Stimulated activated CD8-positive, alpha-beta memory T cell treated with anti-CD3 and anti-CD28 coated beads, Interleukin-7, amount 100 ng/mL, for 1 hour (primary cell): Measurements from ENCODE around the gene KIF21B.
A peak's percentile ranks its signal among the peaks of the same experiment; 100 is the strongest.

Experiments used
- DNase-seq, 2 donors: peaks; one replicate each; pipeline ENCODE4 v3.0.0-alpha.2; 2020; ENCODE audit warnings: low read depth in 2 of 2

KIF21B gene

DNA sequence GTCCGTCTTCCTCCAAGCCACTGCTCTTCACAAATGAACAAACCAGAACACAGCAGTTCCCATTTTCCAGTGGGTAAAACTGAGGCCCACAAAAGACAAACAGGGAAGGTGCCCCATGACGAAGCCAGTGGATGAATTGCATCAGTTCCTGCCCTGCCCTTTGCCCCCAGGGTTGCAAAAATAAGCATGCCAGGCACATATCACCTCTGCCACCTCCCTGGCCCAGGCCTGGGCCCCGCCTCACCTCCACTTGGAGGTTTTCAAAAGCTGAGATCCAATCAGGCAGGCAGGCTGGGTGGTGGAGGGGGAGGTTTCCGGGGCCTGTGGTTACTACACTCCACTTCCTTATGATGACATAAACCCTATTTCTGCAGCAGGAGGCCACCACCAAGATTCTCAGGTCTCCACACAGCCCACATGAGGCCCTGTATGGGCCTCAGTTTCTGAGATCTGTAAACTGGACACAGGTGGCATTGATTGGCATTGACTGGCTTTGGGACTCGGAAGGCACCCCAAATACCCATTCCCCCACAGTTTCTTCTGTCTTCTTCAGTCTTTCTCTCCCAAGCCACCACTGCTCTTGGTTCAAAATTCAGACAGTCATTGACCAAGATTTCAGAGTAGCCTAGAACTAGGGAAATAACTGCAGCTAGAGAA is 4.1 kb downstream of the KIF21B start:
- peak; percentile 69 to 75 for DNase-seq

DNA sequence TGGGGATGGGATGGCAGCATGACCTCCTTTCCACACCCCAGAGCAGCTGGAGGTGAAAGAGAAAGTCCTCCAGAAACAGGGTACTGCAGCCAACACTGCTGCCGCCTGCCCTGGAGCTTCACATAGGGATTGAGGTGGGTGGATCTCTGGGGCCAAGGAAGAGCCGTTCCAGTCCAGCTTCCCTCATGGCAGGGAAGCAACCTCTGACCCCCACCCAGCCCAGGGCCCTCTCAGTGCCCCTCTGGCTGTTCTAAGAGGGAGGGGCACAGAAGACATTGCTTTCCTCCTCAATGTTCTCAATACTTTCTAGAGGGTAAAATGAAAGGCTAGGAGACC is 5.7 kb downstream of the KIF21B start:
- DNase-seq: no peak

DNA sequence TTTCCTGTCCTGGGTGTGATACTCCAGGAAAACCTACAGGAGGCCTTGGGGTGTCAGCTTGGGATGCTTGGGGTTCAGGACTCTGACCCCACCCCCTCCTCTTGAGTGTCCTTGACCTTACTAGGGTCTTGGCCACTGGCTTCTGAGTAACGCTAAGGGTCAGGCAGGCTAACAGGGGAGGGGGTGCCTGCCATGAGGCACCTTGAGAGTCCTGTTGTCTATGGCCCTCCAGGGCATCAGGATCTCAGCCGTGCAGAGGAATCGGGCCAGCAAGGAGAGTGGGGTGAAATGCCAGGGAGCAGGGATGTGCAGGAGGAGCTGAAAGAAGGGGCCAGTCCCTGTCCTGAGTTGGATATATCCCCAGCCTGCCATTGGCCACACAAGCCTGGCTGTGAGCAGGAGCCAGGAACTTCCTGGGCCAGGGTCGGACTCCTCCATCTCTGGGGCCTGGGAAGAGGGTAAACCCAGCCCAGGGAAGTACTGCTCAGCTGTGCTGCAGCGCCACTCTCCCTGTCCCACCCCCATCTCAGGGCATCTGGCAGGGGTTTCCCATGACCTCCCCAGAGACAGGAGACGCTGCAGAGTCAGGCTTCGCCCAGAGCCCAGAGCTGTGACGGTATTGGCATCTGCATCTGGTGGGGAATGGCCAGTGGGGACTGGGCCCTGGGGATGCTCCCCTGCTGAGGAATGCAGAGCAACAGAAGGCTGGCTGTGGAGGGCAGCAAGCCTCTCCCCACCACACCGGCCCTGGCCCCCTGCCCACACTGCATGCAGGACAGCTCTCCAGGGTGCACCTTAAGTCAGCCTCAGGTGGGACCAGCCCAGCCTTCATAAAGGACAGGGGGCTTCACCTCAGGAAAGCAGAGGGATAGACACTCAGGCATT is 6.3 kb downstream of the KIF21B start:
- DNase-seq: no peak

DNA sequence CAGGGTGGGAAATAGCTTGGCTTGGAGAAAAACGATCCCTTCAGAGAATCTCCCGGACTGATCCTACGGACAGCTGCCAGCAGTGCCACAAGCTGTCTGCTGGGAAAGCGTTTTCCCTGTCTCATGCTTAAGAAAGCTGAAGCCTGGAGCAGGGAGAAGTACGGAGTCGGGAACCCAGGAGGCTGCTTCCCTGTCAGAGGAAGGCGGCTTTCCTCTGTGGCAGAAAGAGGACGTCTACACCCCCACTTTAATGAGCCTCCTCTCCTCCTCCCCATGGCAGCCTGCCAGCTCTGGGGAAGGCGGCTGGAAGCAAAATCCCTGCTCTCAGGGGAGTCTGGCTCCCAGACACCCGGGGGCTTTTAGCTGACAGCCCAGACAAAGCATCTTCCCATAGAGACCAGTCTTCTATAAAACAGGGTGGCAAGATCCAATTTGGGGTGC is 7.3 kb downstream of the KIF21B start:
- DNase-seq: no peak

DNA sequence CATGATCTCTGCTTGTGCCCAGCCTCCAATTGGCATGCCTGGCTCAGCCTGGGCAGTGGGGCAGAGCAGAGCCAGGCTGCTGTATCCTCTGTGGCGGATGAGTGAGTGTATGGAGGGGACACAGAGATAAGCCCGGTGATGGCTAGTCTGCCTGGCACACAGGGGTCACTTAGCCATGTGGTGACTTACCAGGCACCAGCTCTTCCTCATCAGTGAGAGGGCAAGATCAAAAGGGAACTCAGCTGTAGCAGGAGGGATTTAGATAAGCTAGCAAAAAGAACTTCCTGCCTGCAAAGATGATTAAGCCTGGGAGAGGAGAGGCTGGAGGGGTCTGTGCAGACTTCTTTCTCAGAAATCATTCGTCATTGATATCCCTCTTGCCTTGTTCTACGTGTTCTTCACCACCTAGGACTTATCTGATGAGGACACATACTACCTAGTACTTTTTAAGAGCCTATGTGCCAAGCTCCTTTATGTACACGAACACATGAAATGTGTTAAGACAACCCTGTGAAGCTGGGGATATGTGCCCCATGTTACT is 7.9 kb downstream of the KIF21B start:
- no peak for DNase-seq

DNA sequence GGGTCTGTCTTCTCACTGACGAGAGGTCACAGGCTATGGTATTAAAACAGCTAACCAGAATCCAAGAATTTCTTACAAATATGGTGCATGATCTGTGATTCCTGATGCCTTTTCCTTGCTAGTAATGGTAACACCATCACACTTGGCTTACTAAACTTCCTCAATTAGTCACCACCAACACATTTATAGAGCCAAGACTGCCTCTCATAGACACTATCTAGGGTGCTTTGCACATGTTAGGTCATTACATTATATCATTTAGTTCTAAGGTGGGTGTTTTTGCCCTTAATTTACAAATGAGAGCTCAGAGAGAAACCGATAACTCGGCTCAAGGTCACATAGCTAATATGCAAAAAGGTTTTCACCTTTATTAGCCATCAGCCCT is 8.7 kb downstream of the KIF21B start:
- no peak for DNase-seq

DNA sequence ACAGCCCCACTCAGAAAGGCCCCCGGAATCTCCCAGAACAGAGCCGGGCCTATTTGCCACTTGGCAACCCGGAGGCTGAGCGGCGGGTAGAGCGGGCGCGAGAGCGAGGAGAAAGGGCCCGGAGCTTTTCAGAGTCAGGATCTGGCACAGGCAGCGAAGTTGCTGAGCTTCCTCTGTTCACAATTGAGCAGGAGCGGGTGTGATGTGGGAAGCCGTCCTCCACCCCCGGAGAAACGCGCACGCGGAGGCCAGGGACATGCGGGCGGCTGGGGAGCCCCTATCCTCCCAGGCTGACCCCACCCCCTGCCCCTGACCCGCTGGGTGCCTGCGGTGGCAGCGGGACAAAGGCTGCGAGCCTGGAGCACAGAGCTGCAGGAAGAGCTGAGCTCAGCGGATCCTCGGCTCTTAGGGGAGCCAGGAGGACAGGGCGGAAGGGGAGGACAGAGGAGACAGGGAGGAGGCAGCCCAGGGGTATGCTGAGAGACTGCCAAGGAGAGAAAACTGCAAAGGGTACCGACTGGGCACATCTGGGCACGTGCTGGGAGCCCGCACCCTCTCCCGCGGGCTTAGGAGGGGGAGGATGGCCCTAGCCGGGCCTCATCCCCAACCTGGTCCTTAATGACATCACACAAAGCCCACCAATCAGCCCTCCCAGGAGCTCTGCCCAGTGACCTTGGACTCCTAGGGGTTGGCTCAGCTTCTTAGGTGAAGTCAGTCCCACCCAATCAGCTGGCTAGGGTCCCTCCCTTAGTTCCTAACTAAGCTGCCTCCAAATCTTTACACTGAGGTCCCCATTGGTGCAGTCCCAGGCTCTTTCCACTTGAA is 9.3 kb downstream of the KIF21B start:
- no peak for DNase-seq

DNA sequence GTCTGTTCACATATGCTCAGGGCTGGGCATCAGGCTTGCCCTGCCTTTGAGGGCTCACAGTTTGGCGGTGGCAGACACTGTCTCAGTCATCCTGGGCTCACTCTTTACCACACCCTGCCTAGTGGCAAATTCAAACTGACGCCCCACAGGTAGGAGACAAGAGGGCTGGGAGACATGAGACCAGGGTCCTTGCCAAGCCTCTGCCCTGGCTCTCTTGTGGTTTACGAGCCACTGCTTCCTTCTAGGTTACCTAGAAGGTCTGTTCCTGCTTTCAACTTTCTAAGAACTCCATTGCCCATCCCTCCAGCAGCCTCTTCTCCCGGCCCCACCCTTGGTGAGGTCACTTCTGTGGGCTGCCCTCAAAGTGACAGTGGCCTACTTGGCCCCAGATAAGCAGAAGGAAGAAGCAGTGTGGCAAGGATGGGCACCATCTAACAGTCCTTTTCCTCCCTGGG is 10.5 kb downstream of the KIF21B start:
- no peak for DNase-seq

DNA sequence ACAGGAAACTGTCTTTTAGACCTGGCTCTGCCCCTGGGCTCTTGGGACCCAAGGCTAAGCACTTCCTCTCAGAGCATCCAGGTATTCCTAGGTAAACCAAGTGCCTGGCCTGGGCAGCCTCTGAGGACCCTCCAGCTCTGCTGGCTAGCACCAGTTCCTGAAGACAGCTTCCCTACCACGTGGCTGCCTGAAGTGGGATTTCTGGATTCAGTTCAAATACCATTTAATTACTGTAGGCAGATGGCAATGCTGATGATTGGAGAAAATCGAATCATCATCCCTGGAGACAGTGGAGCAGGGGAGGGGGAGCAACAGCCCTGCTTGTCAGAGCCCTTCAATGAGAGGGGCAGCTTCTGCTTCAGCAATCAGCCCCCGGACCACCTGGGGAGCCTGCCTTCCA is 11.9 kb downstream of the KIF21B start:
- no peak for DNase-seq

DNA sequence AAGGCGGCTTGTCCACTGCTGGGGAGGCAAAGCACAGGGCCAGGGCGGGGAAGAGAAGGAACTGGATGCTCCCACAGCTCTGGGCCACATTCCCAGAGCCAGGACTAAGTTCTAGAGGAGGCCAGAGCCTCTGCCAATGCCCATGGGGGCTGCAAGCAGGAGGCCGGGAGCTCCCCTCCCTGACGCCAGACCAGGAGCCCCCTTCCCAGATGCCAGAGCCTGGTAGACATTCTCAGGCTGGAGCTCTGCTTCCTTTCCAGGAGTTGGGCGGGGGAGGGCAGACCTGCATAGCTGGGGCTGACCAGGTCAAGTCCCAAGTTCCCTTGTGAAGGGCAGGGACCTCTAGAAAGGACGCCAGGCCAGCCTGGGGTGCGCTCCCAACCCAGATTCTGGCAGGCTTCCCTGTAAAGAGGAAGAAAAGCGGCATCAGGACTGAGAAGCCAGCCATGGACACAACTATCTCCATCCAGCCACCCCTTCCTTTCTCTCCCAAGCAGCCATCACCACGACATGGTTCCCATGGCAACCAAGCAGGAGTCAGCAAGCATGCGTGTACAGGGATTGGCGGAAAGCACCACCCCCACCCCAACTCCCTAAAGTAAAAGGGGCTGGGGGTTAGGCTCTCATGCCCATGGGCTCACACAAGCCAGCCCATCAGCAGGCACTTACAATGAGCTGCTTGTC is 13.4 kb downstream of the KIF21B start:
- no peak for DNase-seq

DNA sequence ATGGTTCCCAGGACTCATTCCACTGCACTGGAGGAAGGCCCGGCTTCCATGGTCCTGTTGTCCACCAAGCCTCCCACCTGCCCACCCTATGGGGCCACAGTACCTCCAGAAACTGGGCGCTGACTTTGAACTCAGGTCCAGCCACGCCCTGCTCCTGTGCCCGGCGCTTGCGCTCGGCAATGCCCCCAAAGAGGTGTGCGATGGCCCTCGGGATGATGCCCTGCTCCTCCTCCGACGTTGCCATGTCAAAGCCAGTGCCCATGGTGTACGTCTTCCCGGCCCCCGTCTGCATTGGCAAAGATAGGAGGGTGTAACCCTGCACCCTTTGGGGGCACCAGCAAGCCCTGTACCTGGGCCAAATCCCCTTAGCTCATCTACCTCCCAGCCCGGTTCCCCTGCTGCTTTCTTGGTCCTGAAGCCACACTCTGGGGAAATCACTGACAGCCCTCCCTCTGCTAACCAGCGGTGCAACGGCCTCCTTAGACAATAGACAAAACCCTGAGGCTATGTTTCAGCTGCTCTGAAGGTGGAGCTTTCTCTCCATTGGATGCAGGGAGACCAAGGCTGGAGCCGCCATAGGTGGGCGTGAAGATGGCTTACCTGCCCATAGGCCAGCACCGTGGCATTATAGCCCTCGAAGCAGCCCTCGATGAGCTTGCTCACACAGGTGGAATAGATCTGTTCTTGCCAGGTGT is 14.7 kb downstream of the KIF21B start:
- no peak for DNase-seq

DNA sequence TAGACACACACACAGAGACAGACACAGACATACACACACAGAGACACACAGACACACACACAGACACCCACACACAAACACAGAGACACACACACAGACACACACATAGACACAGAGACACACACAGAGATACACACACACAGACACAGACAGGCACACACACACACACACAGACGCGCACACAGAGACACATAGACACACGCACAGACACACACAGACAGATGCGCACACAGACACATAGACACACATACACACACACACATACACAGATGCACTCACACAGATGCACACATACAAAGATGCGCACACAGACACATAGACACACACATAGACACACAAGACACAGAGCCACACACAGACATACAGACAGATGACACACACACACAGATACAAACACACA is 16.0 kb downstream of the KIF21B start:
- no peak for DNase-seq

DNA sequence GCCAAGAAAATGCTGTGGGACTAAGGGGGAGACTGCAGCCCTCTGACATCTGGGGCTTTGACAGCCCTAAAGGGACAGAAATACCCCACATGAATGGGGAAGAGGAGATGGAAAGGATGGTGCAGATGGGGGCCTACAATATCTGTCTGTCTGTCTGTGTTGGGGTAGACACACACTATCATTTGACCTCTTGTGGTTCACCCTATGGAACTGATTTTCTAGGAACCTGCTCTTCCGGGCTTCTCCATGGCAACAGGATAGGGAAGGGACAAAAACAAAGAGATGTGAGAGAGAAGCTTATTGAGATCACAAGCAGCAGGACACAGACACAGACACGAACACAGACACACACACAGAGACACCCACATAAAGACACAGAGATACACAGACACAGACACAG is 17.1 kb downstream of the KIF21B start:
- DNase-seq: no peak

DNA sequence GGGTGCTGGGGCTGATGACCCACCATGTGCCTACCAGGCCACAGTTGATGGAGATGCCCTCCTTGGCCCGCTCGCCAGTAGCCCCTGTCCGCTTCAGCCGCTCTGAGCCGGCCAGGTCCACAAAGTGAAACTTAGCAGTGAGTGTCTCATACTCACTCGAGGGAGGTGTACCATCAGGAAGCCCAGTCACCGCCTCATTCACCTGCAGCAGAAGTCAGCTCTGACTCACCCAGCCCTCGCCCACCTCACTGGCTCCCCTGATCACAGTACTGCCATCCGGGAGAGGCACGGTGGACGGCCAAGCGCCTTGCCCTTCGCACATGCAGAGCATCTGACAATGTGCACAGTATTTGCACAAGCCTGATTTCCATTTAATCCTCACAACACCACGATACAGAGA is 18.8 kb downstream of the KIF21B start:
- DNase-seq: no peak

DNA sequence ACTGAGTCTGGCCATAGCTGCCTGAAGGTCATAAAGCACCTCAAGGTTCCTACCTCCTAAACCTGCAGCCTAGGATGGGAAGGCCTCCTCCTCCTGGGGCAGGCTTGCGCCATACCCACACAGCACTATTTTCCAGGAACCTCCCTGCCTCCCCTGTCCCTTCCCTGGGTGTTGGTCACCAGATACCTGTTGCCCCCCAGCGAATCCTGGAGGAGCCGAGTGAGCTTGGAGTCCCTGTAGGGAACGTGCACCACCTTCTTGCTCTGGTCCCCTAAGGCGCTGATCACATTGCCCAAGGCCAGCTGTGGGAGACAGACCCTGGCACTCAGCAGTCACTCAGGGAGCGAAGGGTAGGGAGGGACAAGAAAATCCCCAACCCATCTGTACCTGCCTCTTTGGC is 19.4 kb downstream of the KIF21B start:
- DNase-seq: no peak

DNA sequence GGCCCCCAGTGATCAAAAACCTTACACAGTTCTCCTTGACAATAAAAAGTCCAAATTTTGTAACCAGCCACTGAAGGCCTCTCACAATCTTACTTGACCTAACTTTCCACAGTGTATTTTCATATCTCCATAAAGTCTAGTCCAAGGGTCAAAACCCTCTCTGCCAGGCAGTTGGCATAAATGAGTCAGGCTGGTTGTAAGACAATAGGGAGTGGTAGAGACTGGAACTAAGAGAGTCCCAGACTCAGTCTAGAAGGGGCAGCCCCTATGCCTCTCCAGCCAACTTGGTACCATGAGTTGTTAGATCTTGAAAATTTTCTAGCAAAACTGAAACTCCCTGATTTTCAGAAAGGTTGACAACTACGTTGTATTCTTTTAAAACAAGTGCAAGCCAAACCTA is 21.0 kb downstream of the KIF21B start:
- DNase-seq: no peak

DNA sequence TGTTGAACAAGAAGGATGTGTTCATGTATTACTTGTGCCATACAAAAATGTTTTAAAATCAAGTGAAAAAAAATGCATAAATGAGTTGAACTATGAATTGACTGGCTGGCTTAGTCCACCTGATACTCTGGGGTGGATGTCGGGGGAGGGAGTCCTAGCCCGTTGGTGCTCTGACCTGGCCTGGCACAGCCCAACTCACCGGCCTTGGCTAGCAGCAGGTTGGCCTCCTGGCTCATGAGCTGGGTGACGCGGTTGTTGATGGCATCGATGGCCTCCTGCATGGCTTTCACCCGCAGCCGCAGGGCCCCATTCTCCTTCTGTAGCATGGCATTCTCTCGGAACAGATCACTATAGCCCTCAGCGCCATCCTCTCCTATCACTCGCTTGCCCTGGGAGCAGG is 21.6 kb downstream of the KIF21B start:
- no peak for DNase-seq

DNA sequence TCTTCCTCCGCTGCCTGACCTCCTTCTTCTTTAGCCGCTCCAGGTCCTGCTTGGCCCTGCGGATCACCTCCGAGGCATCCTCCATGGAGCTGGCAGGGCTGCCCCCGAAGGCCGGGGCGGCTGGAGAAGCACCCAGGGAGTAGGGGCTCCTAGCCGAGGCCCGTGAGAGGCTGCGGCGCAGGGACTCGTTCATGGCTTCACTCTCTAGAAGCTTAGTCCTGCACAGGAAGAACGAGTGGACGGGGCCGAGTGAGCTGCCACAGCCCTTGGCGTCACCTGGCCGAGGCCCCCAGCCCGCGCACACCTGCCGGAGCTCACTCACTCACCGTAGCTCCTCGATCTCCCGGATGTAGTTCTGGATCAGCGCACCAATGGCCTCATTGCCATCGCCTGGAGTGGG is 23.1 kb downstream of the KIF21B start:
- DNase-seq: no peak

DNA sequence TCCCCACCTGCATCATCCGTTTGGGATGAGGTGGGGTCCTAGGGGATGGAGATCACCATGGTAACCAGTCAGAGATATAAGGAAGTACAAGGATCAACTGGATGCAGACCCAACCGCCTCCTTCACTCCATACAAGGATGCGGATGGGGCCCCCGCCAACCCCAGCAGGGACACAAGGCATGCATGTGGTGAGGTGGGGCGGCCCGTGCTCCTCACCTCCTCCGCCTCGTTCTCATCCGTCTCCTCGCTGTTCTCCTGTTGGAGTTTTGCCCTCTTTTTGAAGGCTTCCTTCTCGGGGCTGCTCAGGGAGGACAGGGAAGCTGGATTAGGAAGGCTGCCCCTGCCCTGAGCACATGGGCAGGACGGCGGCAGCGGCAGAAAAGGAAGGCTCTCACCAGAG is 23.8 kb downstream of the KIF21B start:
- DNase-seq: no peak

DNA sequence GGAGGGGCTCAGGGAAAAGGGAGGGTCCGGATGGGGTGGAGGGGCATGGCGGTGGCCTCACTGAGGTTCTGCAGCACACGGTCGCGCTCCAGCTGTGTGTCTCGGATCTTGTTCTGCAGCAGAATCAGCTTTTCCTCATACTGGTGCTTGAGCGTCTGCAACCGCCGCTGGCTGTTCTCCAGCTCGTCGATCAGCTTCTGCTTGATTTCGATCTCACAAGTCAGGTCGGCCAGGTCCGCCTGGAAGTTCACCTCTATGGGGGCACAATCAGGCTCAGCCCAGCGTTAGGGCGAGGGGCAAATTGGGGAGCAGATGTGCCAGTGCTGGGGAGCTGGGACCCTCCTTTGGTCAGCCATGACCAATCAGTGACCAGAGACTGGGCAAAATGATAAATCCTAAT is 25.2 kb downstream of the KIF21B start:
- no peak for DNase-seq

DNA sequence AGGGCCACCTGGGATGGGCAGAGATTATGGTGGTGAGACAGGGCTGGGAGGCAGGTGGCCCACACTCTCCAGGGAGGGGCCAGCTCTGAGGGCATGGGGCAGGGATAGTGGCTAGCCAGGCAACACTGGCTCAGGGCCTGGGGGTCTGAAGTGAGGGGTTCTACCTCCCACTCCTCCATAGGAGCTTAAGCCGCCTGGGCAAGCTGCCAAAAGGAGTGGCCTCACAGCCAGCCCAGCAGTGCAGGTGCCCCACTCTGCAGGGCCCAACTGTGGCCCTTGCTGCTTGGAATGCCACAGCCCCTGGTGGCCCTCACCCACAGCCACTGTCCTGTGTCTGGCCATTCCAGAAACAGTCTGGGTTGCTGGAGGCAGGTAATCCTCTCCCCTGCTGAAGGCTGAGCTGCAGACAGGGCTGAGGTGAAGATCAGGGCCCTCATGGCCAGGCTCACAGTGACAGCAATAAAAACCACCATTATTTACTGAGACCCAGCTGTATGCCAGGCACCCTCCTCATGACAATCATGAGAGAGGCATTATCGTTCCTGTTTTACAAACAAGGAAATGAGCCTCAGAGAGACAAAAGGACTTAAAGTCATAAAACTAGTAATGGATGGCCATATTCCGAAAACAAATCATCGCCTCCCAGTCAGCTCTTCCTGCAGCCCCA is 31.0 kb downstream of the KIF21B start:
- DNase-seq: no peak
